GM19240 (cell line): Measurements from ENCODE around the gene DCDC2C.

Experiments used
- DNase-seq: peaks from one replicate; pipeline ENCODE4 v3.0.0; 2011; ENCODE audit warnings: low spot score; ENCODE audit not compliant: insufficient read length

The DCDC2C gene

DNA sequence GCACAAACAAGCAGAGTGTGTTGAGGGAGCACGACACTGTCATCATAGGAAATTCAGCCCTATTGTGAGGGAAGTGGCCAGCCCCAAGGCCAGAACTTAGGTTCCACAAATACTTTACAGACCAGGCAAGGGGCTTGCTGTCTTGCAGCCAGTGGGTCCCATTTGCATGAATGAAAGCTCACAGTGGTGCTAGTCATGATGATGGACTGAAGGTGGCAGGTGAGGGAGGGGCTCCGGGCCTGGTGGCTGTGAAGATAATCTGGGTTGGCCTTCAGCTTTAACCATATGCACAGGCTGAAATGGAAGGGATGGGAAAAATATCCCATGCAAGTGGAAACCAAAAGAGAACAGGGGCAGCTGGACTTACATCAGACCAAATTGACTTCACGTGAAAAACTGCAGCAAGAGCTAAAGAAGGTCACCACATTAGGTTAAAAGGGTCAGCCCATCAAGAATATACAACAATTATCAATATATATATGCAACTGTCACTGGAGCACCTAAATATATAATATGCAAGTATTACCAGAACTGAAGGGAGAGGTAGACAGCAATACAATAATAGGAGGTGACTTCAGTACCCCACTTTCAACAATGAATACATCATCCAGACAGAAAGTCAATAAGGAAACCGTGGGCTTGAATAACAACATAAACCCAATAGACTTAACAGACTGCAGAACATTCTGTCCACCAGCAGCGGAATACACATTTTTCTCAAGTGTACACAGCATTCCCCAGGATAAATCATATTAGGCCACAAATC lies 39.6 kb downstream of the DCDC2C start:
- no peak for DNase-seq

DNA sequence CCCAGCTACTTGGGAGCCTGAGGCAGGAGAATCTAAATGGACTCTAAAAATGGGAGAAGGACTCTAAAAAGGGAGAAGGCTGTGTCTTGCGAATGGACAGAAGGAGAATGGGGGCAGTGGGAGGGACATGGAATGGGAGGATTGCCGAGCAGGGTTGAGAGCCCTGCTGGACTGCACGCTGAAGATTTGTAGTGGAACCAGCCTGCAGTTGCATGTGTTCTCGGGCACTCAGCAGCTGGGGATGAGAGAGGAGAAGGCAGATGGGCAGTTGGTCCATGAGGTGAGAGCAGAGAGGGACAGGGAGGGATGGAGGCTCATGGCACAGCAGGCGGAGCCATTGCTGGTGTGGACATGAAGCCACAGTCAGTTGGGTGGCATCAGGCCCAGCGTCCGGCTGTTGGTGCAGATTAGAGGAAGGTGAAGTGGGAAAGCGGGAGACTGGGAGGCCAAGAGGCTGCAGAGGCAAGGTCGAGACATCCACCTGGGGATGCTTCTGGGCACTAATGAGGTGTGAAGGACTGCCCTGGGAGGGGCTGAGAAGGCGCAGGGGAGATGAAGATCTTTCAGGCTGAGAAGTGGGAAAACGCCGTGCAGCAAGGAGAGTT lies 40.7 kb downstream of the DCDC2C start:
- DNase-seq: no peak

DNA sequence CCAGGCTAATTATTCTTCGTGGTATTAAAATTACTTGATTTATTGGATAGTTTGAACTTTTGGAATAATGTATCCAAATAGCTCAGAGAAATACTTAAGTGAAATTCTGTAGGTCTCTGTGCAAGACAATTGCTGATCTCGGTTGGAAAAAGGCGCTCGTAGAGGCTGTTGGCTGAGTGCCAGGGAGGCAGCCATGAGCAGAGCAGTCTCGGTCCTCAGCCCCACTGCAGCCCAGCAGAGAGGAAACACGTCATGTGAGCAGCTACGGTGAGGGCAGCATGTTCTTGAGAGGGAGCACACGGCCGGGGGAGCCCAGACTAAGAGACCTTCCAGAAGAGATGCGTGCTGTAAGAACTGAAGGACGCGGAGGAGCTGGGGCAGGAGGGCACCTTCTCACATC lies 42.5 kb downstream of the DCDC2C start:
- no peak for DNase-seq

DNA sequence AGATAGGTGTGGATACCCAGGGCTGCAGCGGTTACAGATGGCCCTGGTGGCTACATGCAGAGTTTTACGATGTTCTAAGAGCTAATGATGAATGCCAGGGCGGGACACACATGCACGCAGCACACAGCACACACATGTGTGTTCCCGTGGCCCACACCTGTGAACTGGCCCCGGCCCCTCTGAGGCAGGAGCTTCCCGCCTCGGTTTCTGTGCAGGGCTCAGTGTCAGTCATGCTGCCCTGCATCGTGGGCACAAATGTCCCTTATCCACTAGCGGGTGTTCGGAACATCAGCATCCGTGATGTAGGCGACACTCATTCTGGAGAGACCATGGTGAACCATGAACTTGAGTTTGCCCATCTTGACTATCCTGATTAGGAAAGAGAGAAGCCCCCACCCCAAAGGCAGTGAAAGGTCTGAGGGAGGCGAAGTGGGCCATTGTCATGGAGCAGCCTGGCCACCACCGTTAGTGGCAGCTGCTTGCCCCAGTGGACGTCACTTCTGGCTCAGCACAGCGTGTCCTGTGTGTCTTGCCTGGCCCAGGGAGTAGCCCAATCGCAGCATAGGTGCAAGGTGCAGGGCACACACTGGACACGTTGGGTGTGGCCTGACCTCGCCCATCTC lies 43.8 kb downstream of the DCDC2C start:
- no peak for DNase-seq

DNA sequence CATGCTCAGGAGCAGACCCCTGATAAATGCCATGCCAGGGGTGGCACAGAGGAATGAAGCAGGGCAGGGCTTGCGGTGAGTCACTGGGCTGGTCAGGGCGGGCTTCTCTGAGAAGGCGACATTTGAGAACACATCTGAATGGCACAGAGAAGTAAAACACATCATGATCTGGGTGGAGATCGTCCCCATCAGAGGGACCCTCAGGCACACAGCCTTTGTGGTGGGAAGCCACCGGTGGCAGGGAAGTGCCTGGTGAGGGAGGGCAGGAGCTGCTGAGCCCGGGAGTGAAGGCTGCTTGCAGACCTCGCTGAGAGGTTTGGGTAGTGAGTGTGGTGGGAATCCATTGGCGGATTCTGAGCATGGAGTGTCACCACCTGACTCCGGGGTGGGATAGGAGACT lies 44.5 kb downstream of the DCDC2C start:
- no peak for DNase-seq

DNA sequence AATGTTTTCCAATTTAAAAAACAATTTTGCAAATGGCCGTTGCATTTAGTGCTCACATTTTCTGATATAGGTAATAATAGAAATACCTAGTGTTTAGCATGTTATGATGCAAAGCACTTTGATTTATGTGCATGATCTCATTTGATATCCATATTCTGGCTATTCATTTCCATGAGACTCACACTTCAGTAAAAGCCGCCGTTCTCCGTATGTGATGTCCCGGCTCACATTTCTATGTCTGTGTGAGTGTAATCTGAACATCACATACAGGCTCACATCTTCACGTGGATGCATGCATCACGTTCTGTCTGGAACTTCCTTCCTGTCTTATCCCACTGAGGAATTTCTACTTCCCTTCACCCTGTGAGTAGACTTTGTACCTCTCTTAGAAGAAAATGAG lies 45.8 kb downstream of the DCDC2C start:
- no peak for DNase-seq

DNA sequence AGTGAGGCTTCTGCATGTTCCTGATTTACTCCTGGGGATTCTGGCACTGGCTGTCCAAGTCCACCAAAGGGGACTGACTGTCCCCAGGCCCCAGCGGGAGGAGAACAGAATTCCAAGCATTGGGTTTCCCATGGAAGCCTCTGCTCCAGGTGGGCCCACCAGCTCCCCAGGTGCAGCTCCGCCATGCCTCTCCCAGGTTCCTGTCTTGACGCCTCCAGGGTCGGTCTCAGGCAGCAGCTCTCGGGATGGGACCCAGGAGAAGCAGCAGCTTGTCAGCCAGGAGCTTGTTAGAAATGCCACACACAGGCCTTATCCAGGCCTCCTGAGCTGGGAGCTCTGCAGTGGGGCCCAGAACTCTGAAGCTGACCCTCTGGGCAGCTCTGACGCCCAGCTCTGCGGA lies 47.9 kb downstream of the DCDC2C start:
- DNase-seq: no peak

DNA sequence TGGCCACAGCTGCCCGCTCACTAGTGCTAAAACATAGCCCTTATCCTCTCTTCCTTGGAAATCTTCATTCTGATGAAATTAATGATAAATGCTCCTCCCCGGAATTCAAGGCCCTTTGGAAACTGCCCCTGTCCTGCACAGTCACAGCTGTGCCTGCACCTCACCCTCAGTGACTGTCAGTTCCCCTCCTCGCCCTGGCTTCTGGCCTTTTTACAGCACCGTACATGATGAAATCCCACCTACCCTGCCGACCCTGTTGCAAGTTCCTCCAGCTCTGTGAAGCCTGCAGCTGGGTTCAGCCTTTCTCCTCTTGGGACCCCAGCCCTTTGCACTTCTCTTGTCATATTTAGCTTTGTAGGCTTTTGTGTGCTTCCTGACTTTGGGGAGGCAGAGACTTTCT lies 48.4 kb downstream of the DCDC2C start:
- no peak for DNase-seq

DNA sequence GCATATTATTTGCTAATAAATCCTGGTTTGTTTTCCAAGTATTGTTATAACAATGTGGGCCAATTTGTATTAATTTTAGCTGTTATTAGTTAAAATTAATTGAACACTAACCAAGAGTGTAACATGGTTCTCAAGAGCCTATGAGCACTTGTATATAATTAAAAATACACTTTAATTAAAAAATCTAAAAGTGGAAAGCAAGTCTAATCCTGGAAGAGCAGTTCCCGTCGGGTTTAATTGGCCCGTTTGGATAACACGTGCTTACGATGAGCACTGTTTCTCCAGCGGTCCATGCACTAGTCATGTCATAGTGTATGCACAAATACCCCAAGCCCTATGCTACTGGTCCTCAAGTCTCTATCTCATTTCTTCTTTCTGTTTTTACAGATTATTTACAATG lies 49.0 kb downstream of the DCDC2C start:
- DNase-seq: no peak

DNA sequence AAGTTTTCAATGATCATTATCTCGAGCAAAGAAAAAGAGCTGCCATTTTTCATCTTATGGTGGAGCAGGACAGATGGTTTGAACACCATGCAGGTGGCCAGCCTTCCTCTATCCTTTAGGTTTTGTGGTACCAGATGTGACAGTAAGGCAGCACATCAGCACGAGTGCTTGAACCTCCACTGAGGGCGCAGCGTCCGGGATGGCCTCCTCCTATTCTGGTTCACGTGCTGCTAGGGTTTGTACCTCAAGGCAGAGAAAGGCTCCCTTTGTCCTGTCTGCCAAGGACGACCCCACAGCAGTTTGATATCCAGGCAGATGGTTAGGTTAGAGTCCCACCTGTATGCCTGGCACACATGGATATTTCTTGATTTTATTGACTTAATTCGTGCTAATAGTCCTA lies 50.2 kb downstream of the DCDC2C start:
- DNase-seq: no peak

DNA sequence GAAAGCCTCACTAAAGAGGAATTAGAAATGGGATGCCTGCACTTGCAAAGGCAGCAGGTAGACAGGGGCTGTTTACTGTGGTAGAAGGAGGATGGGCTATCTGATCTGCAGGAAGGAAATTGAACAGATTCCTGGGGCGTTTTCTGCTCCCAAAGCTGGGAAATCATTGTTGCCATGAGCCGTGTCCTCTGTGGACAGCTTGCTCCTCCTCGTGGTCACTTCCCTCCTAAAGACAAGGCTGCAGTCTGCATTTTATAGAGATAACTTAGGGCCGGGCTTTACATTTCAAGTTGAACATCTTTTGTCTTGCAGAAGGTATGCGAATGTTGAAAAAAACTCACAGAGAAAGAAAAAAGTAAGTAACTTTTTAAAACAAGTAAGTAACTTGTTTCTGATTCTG lies 50.9 kb downstream of the DCDC2C start:
- no peak for DNase-seq

DNA sequence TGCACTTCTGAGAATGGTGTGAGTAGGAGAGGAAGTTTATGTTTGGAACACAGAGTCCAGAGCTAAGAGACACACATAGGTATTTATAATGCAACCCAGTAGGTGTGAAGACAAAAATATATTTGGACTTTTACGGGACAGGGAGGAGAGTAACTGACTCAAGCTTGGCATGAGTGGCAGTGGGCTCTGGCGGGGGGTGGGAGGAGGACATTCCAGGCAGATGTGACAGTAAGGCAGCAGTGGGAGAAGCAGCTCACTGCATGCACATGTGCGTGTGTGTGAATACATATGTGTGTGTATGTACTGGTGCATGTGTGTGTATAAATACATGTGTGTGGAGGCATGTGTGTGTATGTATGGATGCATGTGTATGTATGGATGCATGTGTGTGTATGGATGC lies 51.4 kb downstream of the DCDC2C start:
- DNase-seq: no peak

DNA sequence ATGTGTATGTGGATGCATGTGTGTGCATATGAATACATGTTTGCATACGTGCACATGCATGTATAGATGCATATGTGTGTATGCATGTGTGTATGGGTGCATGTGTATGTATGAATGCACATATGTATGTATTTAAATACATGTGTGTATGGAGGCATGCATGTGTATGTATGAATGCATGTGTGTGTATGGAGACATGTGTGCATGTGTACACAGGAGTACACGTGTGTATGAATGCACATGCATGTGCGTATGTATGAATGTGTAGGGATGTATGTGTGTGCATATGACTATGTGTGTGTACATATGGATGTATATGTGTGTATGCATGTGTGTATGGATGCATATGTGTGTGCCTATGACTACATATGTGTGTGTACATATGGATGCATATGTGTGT lies 51.9 kb downstream of the DCDC2C start:
- DNase-seq: no peak

DNA sequence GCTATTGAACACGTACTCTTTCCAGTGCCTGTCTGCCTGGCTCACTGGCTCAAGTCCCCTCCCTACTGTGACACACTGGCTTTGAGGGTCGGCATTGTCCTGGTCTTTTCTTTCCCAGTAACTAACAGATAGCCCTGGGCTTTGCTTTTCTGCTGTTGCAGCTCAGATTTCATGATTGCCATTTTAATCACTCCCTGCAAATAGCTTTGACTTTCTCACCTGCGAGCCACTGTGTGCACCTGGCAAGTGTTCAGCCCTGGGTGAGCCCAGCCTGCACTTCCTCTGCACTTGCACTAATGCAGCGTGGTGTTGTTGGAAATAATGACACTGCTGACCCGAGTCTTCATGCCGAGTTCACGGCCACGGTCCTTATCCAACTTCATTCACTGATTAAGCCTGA lies 52.9 kb downstream of the DCDC2C start:
- DNase-seq: no peak

DNA sequence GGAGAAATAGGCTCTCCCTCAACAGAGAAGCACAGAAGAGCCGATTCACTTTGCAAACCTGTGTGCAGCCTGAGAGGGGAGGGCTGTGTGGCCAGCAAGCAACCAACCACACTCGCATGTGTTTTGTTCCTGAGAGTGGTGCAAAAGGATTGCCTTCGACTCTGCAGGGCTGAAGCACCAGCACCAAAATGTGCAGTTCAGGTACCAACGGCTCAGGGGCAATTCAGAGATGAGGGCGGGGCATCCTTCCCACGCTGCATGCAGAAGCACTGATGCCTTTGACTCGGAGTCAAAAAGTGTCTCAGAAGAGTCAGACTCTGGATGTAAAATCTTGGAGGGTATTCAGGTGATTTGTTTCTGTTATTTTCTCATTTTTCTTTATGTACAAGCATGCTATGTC lies 55.5 kb downstream of the DCDC2C start:
- DNase-seq: no peak

DNA sequence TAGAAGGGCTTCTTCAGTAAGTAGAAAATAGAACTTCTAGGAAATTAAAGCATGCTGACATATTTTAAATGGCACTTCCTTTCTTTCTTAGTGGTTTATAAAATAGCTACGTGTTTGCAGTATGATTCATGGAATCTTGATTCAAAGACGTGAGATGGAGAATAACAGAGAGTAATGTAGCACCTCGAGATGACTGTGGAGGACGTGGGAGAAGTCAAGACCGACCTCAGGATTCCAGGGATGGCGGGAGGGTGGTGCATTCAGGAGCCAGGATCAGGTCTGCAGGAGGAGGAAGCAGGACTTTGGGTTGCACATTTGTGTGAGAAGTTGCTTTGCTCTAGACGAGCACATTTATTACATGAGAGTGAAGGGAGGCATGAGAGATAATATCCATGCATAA lies 56.0 kb downstream of the DCDC2C start:
- no peak for DNase-seq

DNA sequence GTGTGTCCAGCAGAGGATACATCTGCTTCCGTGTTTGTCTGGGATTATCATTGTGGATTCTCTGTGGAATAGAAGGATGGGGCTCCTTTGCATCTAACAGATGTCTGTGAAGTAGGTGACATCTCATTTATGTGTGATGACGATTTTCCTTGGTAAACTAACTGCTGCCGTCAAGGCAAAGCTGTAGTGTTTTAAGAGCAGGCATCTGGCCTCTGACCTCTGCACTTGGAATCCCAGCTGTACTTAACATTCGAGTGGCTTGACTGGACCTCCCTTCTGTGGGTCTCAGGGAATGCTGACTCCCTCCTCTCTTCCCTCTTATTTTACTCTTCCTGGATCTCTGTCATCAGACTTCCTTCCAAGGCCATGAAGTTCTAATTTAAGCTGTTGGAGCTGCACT lies 56.4 kb downstream of the DCDC2C start:
- DNase-seq: no peak

DNA sequence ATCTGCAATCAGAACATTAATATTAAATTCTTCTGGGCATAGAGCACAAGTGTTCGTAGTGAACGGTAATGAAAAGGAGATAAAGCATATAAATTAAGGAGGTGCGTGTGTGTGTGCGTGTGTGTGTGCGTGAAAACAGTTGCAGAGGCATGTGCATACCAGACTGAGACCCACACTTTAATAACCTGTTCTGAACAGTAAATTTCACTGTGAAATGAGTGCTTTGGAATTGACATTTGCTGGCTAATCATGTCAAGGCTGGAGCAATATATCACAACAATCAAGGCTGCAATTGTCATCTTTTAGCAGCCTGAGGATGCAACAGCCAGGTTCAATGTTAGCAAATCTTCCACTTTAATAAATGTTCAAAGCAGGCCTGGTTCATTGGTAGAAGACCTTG lies 57.9 kb downstream of the DCDC2C start:
- DNase-seq: no peak

DNA sequence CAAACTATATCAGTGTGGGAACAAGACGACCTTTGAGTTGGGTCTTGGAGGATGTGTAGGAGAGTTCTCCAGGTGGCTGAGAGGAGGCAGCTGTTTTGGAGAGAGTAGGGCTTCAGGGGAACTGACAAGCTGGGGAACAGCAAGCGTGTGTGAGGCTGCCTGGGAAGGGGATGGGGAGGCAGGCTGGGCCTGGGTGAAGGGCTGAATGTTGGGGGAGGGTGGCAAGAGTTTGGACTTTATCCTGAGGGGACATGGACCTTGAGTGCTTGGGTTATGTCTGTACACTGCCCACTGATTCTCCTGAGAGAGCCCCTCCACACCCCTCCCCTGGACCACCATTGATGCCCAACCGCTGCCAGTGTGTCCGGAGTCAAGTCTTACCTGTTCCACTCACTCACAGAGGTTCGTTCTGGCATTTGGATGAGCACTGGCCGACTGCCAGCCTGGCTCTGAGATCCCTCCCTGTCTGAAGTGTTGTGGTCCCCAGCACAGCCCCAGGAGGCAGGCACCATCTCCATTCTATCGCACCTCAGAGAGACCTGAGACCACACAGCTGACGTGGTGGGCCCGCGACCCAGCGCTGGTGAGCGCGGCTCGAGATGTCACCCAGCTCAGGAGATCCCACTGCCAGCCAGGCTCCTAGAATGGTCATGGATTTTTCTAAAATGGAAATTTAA lies 59.5 kb downstream of the DCDC2C start:
- no peak for DNase-seq

DNA sequence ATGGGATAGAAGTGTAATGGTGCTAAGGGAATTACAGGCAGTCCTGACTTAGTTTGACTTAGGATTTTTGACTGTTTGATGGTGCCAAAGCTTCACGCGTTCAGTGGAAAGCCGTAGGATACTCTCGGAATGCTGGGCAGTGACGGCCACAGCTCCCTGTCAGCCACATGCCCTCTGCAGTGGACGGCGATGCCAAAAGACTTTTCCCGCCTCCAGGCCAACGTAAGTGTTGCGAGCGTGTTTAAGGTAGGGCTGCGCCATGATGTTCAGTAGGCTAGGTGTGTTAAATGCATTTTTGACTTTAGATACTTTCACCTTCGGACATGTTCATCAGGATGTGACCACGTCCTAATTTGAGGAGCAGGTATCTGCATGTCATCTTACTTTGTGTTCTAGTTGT lies 63.4 kb downstream of the DCDC2C start:
- no peak for DNase-seq

DNA sequence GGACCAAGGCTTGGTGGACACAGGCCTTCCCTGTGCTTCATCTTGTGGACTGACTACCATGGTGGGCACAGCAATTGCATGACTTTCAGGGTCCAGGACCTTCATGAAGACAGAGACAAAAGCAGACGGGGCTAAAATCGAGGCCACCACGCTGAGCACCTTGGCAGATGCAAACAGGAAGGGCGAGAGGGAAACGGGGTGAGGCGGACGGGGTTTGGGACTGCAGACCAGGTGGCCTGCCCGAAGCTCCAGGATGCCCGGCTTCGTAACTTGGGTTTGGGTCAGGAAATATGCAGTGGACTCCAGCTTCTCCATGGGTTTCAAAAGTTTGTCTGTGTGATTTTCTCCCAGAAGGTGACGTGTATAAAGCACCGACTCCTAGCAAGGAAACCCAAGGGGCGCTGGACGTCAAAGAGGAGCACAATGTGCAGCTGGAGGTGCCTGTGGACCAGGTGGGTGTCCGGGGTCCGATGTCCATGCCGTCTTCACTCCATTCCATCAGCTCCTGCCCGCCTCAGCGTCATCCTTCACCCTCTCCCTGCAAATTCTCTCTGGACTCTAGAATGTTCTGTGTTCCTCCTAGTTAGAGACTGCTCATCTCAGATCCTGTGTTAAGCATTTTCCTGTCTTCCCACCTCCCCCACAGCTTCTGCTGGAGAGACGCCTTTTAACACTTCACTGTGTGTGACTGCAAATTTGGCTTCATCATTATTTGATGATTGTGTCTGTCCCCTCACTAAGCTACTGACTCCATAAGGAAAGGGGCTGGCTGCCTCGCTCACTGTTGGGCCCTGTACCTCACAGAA lies 65.8 kb downstream of the DCDC2C start:
- no peak for DNase-seq

DNA sequence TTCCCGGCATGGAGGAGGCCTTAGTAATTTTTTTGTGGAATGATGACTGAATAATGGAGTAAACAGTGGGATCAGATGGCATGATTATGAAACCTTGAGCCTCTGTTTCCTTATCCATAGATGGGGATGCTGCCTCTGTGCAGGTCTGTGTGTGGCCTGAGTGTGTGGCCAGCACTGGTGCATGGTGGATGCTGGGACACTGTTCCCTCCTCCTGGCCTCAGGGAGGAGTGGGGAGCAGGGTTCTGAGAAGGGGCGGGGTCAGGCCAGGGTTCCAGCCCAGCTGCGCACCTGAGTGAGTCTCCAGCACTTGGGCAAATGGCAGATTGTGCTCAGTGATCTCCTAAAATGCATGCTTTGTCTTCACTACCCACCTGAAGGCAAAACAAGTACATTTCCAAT lies 66.4 kb downstream of the DCDC2C start:
- no peak for DNase-seq
